Body of pancreas (tissue), 4 donors: ENCODE measurements around the gene MAPT.

ENCODE experiments used
- POLR2A ChIP-seq, 3 donors: fragments of 450-650 bp; IDR thresholded peaks; one replicate each; pipeline ENCODE4 v1.6.1; 2016; ENCODE audit warnings: antibody characterized with exemption in 3 of 3, mild to moderate bottlenecking in 2 of 3
- TF ChIP-seq, protein P1 (sequence below), 7 experiments: fragments of 450-650 bp in 4 of 7; fragments of 200-600 bp in 3 of 7; sonication (generic) in 3 of 7; IDR thresholded peaks; one replicate each; pipeline ENCODE4 v1.5.1; 2016 to 2019; ENCODE audit warnings: antibody characterized with exemption in 7 of 7

GRCh38 chr17:46008591-46008990, 114.2 kb downstream of the MAPT start:
- TF ChIP-seq, protein P1, sequence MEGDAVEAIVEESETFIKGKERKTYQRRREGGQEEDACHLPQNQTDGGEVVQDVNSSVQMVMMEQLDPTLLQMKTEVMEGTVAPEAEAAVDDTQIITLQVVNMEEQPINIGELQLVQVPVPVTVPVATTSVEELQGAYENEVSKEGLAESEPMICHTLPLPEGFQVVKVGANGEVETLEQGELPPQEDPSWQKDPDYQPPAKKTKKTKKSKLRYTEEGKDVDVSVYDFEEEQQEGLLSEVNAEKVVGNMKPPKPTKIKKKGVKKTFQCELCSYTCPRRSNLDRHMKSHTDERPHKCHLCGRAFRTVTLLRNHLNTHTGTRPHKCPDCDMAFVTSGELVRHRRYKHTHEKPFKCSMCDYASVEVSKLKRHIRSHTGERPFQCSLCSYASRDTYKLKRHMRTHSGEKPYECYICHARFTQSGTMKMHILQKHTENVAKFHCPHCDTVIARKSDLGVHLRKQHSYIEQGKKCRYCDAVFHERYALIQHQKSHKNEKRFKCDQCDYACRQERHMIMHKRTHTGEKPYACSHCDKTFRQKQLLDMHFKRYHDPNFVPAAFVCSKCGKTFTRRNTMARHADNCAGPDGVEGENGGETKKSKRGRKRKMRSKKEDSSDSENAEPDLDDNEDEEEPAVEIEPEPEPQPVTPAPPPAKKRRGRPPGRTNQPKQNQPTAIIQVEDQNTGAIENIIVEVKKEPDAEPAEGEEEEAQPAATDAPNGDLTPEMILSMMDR (IDR thresholded peaks at IDR 0.05): no peak
- TF ChIP-seq POLR2A (IDR thresholded peaks at IDR 0.05): no peak
